GM04503 (cell line): ENCODE results near the gene RPGRIP1L.
"Not testable (repeated sequence)": the region's sequence is repeated elsewhere in the genome, so short reads cannot be mapped to it uniquely, and the experiment has no call there.

Source experiments
- DNase-seq: peaks from one replicate; pipeline ENCODE4 v3.0.0-alpha.2; 2012; ENCODE audit warnings: low read depth

Gene RPGRIP1L

DNA sequence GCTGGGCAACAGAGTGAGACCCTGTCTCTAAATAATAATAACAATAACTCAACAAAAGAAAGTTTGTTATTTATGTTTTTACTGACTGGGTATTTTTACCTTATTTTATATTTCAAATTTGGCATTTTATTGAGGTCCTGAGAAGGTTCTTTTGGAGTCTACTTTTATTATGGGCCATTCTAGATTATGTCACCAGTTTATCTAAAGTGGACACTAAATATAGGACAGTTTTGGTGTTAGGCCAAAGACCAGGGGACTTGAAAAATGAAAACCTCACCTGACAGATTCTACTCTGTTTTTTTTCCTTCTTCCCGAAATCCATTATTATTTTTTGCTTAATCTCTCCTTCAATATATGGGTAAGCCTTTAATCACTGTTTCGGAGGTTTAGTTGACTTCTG is 8.4 kb upstream of the RPGRIP1L start:
- DNase-seq: no peak

DNA sequence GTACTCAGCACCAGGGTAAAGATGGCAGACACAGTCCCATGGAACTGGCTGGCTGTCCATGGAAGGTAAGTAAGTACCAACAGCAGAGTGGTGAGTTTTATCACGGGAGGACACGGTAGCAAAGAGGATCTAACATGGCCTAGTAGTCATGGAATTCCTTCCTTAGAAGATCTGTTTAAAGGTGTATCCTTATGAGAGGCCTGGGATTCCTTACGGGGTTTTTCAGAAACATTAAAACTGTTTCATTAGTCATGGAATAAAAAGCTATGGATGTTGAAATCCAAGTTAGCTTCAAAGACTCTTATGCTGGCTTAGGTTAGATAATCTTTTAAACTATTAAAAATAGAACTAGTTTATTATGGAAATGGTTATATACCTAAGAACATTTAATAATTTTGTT is 7.7 kb upstream of the RPGRIP1L start:
- DNase-seq: no peak

DNA sequence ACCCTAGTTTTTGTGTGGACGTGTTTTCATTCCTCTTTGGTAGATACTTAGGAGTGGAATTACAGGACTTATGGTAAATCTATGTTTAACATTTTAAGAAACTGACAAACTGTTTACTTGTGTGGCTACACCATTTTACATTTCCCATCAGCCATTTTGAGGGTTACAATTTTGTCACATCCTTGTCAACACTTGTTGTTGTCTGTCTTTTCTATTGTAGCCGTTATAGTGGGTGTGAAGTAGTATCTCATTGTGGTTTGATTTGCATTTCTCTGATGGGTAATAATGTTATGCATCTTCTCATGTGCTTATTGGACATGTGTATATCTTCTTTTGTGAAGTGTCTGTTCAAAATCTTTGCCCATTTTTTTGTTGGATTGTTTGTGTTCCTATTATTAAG is 4.8 kb upstream of the RPGRIP1L start:
- no peak for DNase-seq

DNA sequence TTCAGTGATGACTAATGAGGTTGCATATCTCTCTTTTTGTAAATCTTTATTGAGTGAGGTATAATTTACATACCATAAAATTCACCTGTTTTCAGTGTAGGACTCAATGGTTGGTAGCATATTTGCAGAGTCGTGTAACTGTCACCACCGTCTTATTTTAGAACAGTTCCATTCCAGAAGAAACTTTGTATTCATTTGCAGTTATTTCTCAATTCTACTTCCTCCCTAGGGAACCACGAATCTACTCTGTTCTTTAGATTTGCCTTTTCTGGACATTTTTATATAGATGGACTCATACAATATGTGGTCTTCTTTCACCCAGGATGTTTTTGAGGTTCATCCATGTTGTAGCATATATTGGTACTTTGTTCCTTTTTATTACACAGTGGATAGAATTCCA is 4.0 kb upstream of the RPGRIP1L start:
- DNase-seq: no peak

DNA sequence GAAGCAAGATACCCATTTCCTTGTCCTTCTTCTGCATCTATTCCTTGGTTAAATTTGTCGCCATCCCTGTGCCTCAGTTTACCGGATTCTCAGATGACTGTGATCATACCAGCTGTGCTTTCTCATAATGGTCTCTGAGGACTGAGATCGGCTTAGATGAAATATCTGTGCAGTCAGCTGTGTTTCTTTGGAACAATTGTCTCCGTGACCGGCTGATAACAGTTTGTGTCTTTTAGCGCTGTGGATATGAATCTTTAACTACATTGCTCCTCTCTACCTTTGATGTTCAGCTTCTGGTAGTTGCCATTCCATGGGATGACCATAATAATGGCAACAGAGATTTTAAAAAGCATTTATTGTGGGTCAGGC is 770 bp upstream of the RPGRIP1L start:
- DNase-seq: no peak

DNA sequence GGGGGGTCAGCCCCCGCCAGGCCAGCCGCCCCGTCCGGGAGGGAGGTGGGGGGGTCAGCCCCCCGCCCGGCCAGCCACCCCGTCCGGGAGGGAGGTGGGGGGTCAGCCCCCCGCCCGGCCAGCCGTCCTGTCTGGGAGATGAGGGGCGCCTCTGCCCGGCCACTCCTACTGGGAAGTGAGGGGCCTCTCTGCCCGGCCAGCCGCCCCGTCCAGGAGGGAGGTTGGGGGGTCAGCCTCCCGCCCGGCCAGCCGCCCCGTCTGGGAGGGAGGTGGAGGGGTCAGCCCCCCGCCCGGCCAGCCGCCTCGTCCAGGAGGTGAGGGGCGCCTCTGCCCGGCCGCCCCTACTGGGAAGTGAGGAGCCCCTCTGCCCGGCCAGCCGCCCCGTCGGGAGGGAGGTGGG is 5.4 kb downstream of the RPGRIP1L start:
- not testable (repeated sequence) for DNase-seq

DNA sequence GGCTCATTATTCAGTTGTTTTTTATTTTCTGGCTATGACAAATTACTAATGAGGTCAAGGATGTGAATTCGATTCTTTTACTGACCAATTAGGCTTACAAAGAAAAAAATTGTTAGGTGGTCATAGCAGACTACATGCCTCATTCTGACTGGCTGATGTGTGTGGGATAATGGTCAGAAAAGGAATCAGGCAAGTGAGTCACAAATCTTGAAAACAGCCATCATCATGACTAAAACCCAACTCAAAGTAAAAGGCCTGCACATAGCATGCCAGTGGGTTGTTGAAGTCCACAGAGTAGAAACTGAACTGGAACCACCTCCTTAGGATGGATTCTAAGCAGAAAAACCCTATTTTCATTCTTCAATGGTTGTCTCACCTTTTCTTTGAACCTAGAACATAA is 8.6 kb downstream of the RPGRIP1L start:
- peak; percentile 87 for DNase-seq

DNA sequence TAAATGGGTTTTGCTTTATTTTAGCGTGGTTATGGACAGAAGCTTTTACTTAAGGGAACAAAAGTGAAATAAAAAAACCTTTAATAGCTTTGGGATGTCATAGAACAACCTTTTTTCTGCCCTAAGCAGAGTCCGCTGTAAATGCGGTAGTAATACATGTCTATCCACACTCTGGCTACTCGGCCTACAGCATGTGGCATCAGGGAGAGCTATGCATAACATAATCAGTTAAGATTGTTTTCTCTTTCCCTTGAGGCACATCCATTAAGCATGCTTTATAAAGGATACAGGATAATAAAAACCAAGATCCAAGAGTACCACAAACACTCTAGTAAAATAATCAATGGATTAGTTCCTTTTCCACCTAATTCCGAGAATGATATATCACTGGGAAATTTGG is 10.3 kb downstream of the RPGRIP1L start:
- DNase-seq: no peak

DNA sequence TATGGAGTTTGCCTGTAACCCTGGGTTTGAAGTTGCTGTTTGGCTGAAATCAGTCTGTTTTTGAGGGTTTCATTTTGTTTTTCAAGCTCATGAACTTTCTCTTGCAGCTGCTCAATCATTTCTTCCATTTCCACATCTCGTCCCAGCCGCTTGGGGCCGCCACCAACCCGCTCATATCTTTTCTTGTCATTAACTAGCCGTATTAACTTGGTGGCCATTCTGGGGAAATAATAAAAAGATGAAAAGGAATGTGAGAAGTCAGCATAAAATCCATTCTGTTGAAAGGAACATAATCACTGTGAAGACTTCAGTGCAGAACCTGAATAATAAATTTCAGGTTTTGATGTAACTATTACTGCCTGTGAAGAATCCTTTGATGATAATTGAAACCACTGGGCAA is 11.5 kb downstream of the RPGRIP1L start:
- no peak for DNase-seq

DNA sequence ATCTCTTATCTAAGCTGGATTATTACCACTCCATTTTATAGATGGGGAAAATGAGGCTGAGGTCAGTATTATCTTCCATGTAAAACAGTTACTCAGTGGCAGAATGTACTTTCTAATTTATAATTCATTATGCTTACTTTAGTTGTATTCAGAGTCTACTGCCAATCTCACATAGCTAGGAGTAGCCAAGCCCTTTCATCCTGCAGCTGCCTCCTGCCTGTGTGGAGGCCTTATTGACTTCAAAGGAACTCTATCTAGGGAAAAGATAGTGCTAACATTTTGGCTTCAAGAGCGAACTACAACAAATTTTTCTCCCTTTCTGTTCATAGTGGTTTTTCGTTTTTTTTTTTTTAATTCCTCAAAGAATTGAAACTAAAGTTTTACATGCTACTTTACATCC is 12.9 kb downstream of the RPGRIP1L start:
- DNase-seq: no peak

DNA sequence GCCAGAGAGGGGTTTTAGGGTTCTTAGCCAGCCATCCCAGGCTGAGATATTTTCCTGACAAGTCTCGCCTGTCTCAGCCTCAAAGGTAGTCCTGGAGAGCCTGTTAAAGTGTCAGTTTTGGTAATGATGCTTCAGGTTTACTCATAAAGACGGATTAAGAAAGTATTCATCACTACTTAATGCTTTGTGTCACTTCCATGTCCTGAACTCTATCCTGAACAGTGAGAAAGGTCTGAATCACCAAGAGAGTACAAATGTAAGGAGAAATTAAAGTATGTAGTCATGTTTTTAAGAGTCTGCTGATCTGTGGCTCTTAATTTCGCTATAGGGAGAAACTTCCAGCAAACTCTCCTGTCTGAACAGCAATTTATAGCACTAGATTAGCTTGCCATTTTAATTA is 14.0 kb downstream of the RPGRIP1L start:
- DNase-seq: no peak

DNA sequence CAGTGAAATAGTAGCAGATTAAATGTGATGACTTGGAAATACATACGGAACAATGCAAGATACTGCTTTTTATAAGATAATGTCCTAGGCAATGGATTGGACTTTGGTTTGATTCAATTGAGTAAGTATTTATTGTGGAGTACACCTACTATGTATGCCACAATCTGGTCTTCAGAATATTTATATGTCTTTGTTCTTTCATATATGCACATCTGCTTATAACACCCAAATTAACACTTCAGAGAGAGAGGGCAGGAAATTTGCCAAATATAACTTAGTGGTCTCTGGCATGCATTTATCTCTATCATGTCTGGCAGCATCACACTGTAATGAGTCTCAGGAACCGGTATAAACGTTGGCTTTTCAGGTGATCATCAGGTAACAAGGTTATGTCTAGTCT is 16.9 kb downstream of the RPGRIP1L start:
- no peak for DNase-seq

DNA sequence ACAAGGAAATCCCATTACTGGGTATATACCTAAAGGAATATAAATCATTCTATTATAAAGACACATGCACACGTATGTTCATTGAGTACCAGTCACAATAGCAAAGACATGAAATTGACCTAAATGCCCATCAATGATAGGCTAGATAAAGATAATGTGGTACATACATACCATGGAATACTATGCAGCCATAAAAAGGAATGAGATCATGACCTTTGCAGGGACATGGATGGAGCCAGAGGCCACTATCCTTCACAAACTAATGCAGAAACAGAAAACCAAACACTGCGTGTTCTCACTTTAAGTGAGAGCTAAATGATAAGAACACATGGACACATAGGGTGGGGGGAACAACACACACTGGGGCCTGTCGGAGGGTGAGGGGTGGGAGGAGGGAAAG is 18.3 kb downstream of the RPGRIP1L start:
- DNase-seq: not testable (repeated sequence)

DNA sequence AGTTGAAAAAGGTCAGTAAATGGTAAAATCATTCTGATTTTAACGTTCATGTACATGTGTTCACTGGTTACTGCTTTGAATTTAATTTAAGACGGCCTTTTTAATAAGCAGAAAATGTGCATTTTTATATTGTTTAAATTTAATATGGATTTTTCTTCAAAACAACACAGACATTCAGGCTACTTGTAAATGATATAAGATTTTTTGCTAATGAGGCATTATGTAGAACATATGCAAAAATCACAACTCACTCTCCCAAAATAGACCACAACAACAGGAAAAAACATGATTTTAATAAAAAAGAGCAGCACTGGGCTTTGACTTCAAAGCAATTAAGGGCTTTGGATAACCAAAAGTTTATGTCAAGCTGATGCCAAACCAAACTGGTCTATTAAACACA is 22.3 kb downstream of the RPGRIP1L start:
- no peak for DNase-seq

DNA sequence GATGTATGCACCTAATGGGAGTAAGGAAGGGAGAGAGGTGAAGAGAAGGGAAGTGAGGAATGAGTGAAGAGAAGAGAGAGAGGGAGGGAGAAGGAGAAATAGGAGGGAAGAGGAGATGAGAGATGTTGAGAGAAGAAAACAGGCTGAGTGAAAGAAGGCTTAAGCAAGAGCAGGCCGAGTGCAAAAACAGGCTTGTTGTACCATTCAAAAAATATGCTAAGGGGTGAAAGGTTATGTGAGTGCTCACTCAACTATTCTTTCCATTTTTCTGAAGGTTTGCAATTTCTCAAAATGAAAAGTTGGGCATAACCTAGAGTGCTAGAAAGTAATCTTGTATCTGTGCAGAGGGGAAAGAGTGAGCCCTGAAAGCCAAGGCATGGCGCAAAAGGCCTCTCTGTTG is 22.9 kb downstream of the RPGRIP1L start:
- no peak for DNase-seq

DNA sequence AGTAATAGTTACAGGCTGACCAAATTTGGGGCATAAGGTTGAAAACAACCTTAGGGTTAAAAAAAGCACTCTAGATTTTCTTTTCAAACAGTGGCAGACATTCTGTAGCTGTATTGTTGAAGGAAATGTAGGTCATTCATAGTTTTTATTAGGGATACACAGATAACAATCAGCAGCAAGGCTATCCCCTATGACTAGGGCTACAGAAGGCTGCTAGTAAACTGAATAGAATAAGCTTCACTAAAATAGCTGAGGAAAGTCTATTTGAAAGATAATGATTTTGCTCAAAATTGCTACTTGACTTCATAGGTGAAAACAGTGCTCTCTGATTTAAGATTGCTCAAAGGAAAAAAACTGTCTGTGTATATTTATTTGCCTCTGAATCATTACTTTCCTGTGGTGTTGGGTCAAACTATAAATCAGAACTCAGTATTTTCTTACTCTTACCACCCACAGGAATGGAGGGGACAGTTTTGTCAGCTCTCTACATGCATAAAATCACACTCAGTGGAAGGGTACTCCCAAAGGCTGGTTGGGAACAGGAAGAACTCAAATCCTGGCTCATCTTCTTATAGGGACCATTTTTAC is 24.8 kb downstream of the RPGRIP1L start:
- no peak for DNase-seq

DNA sequence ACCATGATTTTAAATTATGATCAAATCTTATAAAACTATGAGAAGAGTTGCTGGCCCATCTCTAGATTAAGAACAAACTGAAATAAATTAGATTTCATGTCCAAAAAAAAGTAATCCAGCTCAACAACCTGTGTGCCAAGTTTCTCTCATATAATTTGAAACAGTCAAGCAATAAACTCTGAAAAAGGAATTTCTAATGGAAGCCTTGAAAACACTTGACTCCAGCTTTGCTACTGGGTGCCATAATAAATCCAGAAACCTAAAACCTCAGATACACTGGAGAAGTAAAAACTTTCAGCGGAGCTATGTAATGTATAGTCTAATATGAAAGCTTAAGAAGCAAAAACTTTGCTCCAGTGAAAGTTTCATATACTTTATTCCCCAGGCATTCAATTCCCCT is 25.5 kb downstream of the RPGRIP1L start:
- DNase-seq: no peak

DNA sequence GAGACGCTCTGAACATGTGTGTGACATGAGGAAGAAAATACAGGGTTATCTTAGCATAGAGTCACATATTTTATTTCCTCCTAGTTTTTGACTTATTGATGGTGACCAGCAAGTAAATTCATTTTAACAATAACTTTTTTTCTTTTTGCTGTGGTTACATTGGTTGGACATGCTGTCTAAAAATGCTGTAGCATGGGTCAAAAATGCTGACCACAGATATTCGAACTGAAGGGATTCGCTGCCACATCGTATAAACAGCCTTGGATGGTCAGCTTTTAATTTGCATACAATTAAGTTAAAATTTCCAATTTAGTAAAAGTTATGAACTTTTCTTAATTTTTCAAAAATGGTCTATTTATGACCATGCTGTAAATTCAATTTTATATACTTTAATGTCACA is 30.5 kb downstream of the RPGRIP1L start:
- no peak for DNase-seq

DNA sequence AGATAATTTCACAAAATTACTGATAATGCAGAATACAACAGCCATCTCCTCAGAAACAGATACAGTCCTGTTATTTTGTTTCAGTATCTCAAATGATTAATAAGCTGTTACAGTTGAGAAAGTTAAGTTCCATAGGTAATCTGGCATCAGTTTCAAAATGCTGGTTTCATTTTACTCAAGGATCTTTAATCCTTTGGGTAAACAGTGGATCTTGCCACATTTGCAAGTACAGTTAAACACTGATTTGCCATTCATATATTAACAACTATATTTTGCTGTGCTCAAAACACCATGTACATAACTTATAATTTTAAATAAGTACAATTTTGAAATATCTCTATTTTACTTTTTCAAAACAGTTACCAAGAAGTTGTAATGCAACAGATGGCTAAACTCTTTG is 31.2 kb downstream of the RPGRIP1L start:
- DNase-seq: no peak

DNA sequence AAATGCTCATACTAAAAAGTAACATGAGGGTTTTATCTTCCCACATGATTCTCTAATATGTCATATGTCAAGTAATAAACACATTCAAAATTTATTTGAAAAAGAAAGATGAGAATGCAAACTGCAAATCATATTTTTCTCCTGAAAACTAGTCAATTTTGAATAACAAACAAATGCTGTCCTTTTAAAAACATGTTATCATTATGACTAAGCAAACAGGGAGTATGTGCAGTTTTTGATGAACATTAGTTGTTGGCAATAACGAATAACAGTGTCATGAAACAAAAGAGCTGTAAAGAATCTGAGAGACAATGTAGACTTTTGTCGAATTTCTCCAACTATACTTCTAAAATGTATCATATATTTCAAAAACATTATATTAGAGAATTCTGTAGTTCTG is 34.8 kb downstream of the RPGRIP1L start:
- DNase-seq: no peak

DNA sequence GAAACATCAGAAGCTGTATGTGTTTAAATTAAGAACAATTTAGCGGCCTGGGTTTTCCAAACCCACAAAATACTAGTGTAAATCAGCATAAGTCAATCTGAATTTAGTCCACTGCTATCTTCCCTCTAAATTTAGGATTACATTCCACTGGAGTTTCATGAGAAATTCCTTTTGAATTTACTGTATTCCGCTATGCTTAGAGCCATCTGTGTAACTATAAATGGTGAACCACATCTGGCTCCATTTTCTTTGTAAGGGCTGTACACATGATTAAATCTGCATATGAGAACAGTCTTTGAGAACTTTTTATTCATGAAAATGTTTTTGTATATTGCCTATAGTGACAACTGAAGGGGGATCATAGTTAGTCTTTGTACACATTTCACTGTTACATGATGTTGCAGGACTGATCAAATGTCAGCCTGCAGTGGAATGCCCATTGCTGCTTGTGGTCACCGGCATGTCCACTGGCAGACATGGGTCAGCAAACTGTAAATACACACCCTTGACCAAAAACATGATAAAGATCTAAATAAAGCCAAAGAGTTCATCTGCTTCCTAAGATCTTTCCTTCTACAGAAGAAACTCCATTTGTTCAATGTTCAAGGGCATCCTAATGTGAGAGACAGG is 36.8 kb downstream of the RPGRIP1L start:
- peak; percentile 34 for DNase-seq

DNA sequence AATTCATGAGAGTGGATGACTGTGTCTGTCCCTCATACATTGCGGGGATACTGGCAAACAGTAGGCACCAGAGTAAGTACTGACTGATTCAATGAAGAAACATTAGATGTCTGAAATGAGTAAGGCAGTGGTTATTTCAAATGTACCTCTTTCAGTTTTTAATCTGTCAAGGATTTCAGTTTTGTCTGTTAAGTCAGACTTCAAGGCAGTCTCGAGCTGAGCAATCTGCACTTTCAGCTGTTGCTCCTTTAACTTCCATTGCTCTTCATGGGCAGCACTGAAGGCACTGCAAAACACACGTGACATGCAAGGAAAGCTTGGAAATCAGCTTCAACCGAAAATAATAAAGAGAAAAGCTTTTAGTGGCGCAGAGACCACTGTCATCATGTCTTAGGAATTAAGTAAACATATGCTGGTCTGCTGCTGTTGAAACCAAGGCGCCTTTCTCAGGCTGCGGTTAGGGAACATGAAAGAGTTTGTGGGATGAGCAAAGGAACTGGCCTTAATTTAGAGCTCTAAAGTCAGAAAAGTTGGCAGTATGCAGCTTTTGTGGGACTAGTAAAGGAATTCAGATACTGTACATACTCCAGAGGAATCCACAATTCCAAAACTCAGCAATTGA is 38.8 kb downstream of the RPGRIP1L start:
- peak; percentile 99 for DNase-seq

DNA sequence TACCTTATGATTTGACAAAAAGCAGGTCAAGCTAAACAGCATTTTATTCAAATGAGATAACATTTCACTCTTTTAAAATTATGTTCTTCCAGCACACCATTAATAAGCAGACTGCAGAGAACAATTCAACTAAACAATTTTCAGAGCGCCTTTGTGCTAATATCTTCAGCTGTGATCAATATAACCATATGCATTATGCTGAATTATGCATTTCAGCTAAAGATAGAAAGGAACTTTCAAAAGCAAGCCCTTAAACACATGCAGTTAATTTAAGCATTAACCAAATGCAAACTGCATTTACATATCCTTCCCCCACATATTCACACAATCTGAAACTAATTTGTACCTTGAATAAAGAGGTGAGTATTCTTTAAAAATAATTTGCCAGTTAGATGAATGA is 41.6 kb downstream of the RPGRIP1L start:
- DNase-seq: no peak

DNA sequence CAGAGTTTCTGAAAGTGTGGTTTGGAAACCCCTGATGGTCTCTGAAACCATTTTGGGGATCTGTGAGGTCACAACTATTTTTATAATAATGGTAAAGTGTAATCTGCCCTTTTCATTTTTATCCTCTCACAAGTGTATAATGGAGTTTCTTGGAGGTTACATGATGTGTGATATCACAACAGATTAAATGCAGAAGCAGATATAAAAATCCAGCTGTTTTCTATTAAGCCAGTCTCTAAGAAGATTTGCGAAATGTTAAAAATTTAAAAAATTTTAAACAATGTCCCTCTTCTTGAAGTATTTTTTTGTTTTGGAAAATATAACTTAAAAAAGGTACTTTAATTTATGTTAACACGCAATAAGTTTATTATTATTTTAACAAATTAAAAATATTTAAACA is 48.7 kb downstream of the RPGRIP1L start:
- no peak for DNase-seq
